NCI-H1930 (cell line): Measurements from ENCODE around the gene WDR59.
"Not testable (repeated sequence)": the region's sequence is repeated elsewhere in the genome, so short reads cannot be mapped to it uniquely, and the experiment has no call there.

Experiments
- DNase-seq, 2 experiments: peaks; one replicate each; lab custom pipeline; 2025; lab: John Stamatoyannopoulos, UW

Gene WDR59

DNA sequence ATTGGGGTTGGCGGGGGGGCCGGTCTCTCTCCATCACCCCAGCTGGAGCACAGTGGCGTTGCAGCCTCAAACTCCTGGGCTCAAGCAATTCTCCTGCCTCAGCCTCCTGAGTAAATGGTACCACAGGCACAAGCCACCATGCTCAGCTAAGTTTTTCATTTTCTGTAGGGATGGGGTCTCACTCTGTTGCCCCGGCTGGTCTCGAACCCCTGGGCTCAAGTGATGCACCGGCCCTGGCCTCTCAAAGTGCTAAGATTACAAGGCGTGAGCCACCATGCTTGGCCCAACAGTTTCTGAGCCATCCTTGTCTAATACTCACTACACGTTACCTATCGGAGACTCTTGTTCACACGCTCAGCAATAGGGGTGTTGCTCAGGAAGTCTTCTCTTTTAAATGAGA, 11.6 kb downstream of the WDR59 start:
- DNase-seq = no peak

DNA sequence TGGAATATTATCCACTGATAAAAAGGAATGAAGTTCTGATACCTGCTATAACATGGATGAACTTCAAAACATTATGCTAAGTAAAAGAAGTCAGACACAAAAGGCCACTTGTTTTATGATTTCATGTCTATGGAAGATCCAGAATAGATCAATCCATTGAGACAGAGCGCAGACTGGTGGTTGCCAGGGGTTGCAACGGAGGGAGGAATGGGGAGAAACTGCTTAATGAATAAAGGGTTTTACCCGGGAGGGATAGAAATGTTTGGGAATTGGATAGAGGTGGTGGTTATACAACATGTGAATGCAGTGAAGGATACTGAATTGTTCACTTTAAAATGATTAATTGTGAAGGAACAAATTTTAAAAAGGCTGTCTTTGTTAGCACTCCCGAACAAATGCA, 30.2 kb downstream of the WDR59 start:
- DNase-seq = no peak

DNA sequence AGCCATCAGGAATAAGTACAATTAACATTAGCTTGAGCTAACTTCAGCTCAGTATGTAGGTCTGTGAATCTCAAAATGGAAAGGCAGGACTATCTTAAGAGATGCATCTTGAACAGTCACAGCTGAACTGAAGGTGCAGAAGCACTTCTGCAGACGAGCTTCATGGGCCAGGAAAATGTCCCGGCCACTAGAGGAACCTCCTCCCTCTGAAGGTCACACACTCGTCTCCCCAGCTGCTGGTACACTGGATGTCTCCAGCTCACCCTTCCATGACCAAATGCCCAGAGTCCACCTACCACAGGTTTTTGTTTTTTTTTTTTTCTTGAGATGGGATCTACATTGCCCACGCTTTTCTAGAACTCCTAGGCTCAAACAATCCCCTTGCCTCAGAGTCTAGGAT, 33.2 kb downstream of the WDR59 start:
- no peak for DNase-seq

DNA sequence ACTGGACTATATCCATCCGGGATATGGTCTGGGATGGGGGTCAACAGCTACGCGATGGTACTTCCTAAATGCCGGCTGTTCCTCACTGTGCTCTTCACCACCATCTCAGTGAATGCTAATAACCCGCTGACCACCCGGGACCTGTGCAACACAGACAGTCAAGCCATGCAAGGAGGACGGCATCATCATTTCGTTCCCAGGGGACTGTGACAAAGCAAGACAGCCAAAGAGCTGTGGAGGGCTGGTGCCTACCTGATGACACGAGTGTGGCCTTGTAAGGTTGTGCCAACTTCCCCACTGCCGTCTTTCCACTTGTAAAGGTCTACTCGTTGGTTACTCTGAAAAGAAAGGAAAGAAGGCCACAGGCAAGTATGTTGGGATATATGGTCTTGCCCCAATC, 33.7 kb downstream of the WDR59 start:
- DNase-seq = no peak

DNA sequence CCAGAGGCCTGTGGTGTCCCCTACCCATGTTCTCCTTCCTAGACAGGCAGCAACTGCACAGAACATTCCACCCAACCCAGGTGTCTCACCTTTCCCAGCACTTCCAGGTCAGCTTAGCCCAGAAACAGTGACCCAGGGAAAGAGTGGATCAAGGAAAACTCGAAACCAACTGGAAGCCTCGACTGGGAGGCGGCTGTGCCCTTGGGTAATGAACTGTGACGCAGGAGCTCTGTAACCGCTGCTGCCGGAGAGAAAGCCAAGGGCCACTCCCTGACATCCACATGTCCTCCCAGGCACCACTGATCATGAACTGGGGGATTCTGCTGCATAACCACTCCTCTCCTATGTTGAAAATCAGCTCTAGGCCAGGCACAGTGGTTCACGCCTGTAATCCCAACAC, 34.4 kb downstream of the WDR59 start:
- DNase-seq = no peak

DNA sequence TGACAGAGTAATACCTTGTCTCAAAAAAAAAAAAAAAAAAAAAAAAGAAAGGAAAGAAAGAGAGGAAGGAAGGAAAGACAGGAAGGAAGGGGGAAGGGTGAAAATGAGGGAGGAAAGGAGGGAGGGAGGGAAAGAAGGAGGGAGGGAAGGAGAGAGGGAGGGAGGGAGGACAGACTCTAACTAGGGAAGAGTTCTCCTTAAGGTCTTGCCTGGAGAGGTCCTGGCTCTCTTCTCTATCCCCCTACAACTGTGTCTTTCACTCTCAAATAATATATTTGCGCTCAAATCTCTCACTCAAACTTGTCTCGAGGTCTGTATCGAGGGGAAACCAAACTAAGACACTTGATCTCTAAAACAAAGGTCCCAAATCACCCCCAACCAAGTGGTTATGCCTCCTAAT, 35.6 kb downstream of the WDR59 start:
- no peak for DNase-seq

DNA sequence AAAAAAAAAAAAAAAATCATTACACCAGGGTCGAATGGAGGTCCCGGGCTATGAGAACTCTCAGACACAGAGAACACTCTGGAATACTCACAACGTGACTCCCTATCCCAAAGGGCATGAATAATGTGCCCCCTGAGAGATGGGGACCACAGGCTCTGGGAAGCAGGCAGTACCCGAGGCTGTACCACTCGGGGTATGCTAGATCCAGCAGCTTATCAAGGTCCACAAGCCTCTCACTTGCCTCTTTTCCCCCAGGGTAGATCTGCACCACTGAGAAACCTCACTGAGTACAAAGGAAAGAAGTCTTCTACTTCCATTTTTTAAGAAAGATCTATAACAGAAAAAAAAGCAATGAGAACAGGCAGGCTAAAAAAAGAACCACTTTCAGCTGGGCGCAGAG, 40.5 kb downstream of the WDR59 start:
- DNase-seq = no peak

DNA sequence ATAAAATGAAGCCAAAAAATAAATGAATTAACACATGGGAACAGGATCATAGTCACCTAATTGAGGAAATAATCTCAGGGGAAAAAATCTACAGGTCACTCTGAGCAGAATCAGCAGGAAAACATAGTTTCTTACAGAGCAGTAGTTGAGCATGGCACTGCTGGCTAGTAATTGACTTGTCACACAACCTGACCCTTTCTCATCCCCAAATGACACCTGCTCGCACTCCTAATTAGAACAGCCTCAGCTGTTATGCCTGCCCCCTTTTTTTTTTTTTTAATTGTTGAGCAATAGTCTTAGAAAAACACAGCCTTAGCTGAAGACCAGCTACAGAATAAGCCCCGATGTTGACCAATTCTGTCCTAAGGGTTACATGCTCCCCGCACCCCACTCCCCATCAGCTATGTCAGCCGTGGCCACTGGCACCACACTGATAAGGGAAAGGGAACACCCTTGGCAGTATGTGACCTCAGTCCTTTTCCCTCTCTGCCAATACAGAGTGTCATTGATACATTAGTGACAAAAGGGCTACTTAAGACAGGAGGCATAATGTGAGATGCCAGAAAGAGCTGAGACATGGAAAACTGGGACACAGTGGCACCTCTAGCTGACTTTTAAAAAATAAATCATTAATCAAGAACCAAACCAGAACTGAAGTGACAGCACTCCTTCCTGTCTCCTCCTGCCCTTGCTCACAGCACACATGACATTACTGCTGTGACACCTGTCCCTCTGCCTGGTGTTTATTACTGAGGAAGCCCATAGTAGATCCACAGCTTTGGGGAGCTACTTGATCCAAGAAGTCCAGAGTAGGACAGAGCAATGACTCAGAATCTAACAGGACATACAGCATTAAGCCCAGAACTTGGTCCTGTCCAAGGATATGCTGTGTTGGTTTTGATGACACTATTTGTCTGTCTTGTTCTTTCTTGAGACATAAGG, 41.7 kb downstream of the WDR59 start:
- no peak for DNase-seq

DNA sequence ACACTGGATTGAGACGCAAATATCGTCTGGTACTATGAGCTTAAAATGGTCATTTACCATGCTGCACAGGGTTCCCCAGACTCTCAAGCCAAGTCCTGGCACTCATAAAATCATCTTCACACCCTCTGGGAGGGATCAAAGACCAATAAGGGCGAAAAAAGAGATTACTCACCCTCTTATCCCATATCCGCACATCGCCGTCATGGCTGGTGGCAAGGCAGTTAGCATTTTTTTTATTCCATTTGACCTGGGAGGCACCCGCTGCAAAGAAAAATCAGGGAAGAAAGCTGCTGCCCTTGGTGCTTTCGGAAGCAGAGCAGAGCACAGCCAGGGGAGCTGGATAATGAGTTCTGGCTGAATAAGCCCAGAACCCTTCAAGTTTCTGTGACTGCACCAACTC, 42.4 kb downstream of the WDR59 start:
- no peak for DNase-seq

DNA sequence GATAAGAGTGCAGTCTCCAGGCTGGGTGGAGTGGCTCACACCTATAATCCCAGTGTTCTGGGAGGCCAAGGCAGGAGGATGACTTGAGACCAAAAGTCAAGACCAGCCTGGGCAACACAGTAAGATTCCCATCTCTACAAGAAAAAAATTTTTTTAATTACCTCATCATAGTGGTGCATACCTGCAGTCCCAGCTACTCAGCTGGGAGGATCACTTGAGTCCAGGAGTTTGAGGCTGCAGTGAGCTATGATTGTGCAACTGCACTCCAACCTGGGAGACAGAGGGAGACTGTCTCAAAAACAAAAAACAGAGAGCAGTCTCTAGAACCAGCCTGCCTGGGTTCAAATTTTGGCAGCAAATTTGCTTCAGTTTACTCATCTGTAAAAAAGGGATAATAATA, 45.2 kb downstream of the WDR59 start:
- no peak for DNase-seq

DNA sequence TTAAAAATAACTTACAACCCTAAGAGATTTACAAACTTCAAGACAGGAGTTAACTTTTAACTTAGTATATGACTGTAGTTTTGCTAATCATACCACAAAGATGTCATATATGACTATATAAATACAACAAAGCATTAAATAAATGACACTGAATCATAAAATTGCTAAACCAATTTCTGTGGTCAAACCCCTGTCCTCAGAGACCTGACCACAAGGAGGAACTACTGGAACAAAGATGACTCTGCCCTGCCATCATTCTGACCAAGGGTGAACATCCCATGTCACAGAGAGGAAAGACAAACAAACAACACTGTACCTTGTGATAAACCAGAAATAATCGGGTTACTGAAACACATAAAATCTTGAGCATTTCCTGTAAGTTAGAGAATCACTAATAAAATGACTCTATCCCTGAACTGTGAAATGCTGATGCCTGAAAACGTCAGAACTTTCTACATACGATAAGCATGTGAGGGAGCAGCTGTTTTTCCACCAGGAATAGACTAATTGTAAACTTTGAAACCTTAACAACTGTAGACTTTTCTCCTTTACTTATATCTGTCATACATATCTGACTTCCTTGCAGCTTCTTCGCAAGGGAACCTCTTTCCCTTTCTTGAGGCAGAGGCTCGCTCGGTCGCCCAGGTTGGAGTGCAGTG, 47.9 kb downstream of the WDR59 start:
- DNase-seq = no peak

DNA sequence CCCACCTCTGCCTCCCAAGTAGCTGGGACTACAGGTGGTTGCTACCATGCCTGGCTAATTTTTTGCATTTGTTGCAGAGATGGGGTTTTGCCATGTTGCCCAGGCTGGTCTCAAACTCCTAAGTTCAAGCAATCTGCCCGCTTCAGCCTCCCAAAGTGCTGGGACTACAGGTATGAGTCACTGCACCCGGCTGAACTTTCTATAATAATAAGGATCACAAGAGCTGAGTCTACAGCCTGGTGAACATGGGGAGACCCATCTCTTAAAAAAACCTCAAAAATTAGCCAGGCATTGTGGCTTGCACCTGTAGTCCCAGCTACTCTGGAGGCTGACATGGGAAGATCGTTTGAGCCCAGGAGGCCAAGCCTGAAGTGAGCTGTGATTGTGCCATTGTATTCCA, 53.5 kb downstream of the WDR59 start:
- DNase-seq = no peak

DNA sequence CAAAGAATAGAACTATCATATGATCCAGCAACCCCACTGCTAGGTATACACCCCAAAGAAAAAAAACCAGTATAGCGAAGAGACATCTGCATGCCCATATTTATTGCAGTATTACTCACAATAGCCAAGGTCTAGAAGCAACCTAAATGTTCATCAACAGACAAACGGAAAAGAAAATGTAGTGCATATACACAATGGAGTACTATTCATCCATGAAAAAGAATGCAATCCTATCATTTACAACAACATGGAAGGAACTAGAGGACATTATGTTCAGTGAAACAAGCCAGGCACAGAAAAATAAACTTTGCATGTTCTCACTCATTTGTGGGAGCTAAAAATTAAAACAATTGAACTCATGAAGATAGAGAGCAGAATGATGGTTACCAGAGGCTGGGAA, 55.3 kb downstream of the WDR59 start:
- no peak for DNase-seq

DNA sequence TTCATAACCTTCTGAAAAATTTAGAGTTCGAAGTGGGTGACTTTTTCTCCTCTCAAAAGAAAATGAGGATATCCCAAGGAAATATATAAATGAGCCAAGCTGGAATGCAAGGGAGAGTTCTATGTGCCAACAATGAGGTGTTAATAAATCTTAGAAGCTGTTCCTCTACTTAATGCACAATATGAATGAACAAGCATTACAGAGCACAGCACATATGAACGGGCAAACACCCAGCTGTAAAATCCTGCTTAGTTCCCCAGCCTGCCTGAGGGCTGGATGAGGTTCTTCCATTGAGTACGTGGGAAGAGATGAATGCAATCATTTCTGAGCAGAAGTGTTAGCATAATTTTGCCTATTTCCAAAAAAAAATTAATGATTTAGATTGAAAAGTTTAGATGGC, 58.1 kb downstream of the WDR59 start:
- DNase-seq = no peak

DNA sequence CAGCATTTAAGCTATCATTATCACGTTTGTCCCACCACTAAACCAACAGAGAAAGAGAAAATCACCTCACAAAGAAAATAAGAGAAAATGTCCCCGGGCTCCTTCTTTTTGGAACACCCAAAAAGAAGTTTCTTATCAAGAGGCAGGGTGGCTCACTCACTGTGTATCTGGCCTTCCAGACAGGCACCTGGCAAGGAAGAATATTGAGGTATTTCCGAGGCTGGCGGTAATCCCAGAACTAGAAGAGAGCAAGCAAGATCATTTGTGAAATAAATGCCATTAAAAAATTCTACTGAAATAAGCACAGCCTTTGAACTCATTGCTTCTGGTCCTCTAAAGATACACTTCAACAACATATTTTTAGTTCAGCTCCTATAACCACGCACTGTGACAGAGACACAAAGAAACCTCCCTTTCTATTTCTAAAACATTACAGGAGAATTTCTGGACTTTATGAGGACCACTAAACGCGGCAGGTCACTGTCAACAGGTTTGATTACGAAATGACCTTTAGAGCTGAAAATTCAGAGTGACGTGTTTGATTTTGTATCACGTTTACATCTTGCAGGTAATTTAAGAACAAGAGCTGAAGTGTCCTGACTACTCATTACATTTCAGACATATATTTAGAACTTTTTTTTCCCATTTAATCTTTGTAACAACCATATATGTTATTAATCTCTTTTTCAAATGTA, 61.0 kb downstream of the WDR59 start:
- DNase-seq = no peak

DNA sequence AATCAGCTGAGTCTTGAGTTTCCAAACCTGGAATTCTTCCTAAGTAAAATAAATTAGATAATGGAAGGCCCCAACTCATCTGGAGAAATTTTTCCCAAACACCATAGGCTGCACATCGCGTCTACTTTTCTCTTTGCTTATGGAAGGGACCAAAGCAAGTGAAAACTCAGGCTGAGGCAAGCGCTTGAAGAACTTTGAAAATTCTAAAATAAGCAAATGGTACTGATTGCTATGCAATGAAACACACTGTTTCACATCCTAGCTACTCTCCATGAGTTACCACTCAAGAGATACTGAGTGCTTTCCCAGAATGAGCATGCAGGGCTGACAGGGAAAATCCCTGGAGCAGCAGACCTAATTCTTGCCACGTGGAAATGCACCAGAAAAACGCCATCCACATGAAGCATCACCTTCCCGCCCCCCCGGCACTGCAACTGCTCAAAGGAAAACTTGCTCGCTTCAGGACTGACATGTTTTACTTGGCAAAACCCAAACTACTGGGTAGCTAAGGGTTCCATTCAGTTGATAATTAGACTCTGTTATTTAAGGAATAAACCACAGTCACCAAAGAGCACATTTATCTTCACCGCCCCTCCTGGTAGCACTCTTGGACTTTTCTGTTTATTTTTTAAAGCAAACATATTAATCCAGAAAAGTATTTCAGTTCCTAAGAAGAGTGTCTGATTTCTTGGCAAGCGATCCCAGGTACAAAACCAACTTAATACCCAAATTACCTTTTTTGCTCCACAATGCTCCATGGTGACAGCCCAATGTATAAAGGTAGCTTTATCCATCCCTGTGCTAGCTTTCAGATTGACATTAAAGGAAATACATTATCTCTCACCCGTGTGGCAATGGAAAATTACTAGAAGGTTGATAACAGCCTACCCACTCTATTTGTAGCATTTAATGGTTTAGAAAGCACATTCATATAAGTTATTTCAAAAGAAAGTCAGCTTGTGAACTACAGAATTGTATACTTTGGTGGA, 62.5 kb downstream of the WDR59 start:
- DNase-seq = no peak

DNA sequence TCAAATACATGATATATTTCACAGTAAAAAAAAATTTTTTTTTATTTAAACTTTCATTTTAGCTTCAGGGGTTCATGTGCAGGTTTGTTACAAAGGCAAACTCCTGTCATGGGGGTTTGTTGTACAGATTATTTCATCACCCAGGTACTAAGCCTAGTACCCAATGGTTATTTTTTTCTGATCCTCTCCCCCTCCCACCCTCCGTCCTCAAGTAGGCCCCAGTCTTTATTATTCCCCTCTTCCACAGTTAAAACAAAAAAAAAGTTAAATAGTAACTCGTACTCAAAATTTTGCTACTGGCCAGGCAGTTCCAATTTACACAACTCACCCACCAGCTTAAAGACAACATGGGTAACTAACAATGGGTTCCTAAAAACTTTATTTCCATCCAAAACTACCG, 63.9 kb downstream of the WDR59 start:
- DNase-seq = no peak

DNA sequence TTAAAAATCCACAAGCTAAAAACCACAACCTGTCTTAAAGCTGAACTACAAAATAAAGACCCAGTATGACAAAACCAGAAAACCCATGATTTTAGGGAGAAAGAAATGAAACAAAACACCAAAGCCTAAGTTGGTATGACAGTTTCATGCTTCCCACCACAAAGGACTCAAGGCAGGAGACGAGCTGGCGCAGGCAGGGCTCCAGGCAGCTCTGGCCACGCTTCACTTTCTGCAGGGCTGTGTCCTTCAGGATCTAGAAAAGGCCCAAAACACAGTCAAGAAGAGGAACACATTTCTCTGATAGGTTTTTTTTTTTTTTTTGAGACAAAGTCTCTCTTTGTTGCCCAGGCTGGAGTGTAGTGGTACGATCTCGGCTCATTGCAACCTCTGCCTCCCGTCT, 75.3 kb downstream of the WDR59 start:
- no peak for DNase-seq

DNA sequence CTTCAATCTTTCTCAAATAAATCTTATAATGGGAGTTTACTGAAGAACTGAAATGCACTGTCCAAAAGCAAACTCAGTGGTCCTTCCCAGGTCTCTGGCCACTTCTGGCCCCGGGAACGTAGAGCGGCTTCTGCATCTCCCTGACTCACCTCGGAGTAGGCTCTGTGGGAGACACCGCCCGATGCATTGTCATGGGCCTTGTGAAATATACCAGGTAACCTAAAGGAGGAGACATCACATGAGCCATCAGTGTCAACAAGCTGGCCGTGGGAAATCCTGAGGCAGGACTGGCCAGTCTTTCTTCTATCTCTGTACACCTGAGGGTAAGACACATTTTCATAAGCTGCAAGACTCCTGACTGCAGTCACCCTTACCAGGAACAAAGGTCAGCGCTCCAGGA, 76.2 kb downstream of the WDR59 start:
- not testable (repeated sequence) for DNase-seq

DNA sequence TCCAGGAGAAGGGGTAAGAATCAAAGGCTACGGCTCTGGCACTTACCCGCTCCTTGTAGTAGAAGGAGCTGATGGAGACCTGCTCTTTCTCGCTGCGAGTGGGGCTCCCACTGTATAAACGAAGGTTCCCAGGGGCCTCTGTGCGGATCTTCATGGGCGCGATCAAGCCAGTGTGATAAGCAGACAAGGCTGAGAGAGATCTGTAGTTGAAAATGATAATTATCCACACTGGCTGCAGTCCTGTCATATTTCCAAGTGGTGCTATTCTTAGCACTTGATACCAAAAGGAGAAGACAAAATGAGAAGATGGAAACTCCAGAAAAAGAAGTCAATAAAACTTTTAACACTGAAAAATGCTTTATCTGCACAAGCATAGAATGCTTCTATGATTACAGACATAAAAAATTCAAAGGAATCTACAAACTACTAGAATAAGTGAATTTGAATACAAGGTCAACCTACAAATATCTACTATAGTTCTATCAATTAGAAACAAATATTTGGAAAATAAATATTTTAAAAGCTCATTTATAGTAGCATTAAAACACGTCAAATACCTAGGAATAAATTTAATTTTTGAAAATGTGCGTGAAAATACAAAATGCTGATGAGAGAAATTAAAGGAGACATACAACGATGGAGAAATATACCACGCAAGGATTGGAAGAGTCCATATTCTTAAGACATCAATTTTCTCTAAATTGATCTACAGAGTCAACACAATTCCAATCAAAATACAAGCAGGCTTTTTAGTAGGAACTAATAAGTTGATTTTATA, 80.8 kb downstream of the WDR59 start:
- no peak for DNase-seq

DNA sequence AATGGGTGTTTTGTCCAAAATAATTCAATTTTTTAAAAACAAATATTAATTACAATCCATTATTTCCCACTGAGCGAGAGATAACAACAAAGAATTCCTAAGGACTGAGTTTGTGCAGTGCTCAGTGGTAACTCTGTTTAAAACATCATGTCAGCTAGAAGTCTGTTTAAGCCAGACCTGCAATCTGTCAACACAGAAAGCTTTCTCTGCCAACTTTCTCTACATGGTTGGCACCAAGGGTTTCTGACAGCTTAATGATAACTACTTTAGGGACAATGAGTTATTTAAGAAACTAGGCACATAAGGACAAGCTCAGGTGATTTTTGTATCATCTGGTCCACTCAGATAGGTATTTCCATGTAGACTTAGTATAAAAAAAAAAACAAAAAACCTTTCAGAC, 81.8 kb downstream of the WDR59 start:
- DNase-seq = no peak
